Tibial artery (tissue), 4 donors: ENCODE measurements around the gene DPF3.

Source experiments
- DNase-seq, 2 donors: peaks; one replicate each; pipeline ENCODE4 v3.0.0-alpha.2; 2019
- H3K27ac ChIP-seq, 2 donors: fragments of 200-600 bp; sonication (generic) in 1 of 2; 1 replicate in 1 of 2; 2 replicates in 1 of 2; pipeline ENCODE4 v1.5.1; 2018 to 2019; ENCODE audit warnings: mild to moderate bottlenecking in 1 of 2
- H3K27me3 ChIP-seq, 2 donors: fragments of 200-600 bp; sonication (generic) in 1 of 2; one replicate each; pipeline versions ENCODE4 v1.5.1 to v1.6.0; 2016 to 2019
- H3K36me3 ChIP-seq, 3 donors: fragments of 200-600 bp; sonication (generic) in 2 of 3; one replicate each; pipeline ENCODE4 v1.5.1; 2016 to 2019; ENCODE audit warnings: mild to moderate bottlenecking in 2 of 3
- H3K4me1 ChIP-seq, 4 donors: fragments of 200-600 bp; sonication (generic) in 2 of 4; 1 replicate in 3 of 4; 2 replicates in 1 of 4; pipeline ENCODE4 v1.5.1; 2016 to 2019
- H3K4me3 ChIP-seq, 2 donors: fragments of 200-600 bp; sonication (generic) in 1 of 2; 1 replicate in 1 of 2; 2 replicates in 1 of 2; pipeline ENCODE4 v1.5.1; 2018 to 2019; ENCODE audit warnings: mild to moderate bottlenecking in 2 of 2
- H3K9me3 ChIP-seq, 3 donors: fragments of 200-600 bp; sonication (generic) in 1 of 3; one replicate each; pipeline ENCODE4 v1.5.1; 2016 to 2019
- intact Hi-C: fragments of 100-400 bp; cut with DNase I; formaldehyde crosslinking; loops from one replicate; pipeline ENCODE4 v1.15.0; 2023; ENCODE audit warnings: low total_unique reads
- TF ChIP-seq, protein P1 (sequence below), 2 experiments: fragments of 200-600 bp in 1 of 2; fragments of 450-650 bp in 1 of 2; IDR thresholded peaks; one replicate each; pipeline ENCODE4 v1.5.1; 2017 to 2019; ENCODE audit warnings: antibody characterized with exemption in 2 of 2, mild to moderate bottlenecking in 1 of 2, moderate library complexity in 1 of 2

DPF3 gene

DNA sequence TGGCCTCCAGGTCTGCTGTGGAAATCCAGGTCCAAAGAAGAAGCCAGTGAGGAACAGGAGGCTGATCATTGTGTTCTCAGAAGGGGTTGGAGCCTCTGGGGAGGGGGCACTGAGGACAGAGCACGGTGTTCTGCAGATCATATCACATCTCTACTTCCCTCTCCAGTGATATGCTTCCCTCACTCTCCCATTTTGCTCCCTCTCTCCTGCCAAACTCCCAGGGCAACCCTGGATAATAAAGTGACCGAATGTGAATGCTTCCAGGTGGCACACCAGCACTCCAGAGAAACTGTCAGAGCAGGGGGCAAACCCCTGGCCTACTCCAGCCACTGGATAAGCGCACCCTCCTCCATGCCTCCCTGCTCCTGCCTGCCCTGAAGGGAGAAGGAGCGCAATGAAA, 57.8 kb downstream of the DPF3 start:
- no peak overlapping the region for H3K4me3 ChIP-seq
- peaks cover 0 to 5% (median 3%) of the 10 kb centered on the region in 4 donors for H3K4me1 ChIP-seq
- intact Hi-C loops, result no loop called here
- TF ChIP-seq, protein P1, sequence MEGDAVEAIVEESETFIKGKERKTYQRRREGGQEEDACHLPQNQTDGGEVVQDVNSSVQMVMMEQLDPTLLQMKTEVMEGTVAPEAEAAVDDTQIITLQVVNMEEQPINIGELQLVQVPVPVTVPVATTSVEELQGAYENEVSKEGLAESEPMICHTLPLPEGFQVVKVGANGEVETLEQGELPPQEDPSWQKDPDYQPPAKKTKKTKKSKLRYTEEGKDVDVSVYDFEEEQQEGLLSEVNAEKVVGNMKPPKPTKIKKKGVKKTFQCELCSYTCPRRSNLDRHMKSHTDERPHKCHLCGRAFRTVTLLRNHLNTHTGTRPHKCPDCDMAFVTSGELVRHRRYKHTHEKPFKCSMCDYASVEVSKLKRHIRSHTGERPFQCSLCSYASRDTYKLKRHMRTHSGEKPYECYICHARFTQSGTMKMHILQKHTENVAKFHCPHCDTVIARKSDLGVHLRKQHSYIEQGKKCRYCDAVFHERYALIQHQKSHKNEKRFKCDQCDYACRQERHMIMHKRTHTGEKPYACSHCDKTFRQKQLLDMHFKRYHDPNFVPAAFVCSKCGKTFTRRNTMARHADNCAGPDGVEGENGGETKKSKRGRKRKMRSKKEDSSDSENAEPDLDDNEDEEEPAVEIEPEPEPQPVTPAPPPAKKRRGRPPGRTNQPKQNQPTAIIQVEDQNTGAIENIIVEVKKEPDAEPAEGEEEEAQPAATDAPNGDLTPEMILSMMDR (IDR thresholded peaks at IDR 0.05), result no peak
- H3K36me3 ChIP-seq, result no peaks in the 10 kb centered on the region
- H3K9me3 ChIP-seq, result no peaks in the 10 kb centered on the region
- DNase-seq, result no peak
- H3K27me3 ChIP-seq, result no peaks in the 10 kb centered on the region
- H3K27ac ChIP-seq, result no peak overlapping the region

DNA sequence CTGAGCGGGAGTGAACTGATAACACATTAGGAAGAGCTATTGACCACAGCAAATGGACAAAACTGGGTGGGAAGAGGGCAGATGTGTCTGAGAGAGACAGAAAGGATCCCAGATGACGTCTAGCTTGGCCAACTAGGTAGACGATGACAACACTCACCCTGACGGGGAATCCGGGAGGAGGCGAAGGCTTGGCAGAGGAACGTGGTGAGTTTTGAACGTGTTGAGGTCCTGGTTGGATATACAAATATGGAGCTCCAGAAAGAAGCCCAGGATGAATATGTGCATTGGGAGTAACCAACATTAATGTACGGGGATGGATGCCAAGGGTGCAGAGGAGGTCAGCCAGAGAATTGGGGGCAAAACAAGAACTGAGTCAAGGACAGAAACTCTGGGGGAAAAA, 60.7 kb downstream of the DPF3 start:
- intact Hi-C loops, result no loop called here
- H3K27me3 ChIP-seq, result no peaks in the 10 kb centered on the region
- H3K36me3 ChIP-seq, result no peaks in the 10 kb centered on the region
- TF ChIP-seq, protein P1 (IDR thresholded peaks at IDR 0.05), result no peak
- no peak for DNase-seq
- no peak overlapping the region for H3K27ac ChIP-seq
- no peak overlapping the region for H3K4me3 ChIP-seq
- peaks cover 0 to 17% (median 6%) of the 10 kb centered on the region in 4 donors for H3K4me1 ChIP-seq
- H3K9me3 ChIP-seq, result no peaks in the 10 kb centered on the region

DNA sequence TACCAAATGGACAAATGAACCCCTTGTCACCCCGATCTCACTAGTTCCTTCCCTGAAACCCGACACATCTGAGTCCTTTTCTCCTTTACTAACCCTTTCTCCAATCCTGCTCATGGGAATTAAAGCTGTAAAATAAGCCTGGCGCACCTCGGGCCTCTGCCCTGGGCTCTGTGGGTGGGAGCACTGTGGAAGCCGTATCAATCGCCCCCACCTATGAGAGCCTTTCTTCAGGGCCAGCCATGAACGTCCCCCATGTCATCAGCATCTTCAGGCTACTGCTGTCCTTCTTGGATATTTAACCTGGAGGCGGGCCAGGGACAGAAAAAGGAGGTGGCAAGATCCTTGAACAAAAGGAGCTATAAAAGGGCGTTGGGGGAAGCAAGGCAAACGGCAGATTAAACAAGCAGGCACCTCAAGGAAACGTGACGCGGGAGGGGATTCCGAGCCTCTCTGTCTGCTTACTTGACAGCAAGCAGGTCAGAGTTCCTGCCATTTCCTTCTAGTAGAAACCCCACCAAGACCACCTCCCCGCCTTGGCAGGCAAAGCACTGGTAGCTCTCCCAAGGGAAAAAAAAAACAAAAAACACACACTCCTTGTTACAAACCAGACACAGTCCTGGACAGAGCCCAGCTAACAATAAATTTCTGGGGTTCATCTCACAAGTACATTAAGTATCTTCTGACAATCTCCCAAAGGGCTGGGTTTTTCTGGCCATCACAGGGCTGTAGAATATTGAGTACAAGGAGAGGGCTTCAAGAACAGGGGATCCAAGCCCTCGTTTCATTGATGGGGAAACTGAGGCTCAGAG, 62.9 kb downstream of the DPF3 start:
- no peak for DNase-seq
- H3K4me3 ChIP-seq, result no peak overlapping the region
- H3K27ac ChIP-seq, result peak overlapping the region in 1 of 2 donors; percentile 28
- no peaks in the 10 kb centered on the region for H3K9me3 ChIP-seq
- TF ChIP-seq, protein P1 (IDR thresholded peaks at IDR 0.05), result no peak
- no peaks in the 10 kb centered on the region for H3K36me3 ChIP-seq
- H3K27me3 ChIP-seq, result no peaks in the 10 kb centered on the region
- H3K4me1 ChIP-seq, result peaks cover 0 to 17% (median 6%) of the 10 kb centered on the region in 4 donors
- intact Hi-C loops, result no loop called here

DNA sequence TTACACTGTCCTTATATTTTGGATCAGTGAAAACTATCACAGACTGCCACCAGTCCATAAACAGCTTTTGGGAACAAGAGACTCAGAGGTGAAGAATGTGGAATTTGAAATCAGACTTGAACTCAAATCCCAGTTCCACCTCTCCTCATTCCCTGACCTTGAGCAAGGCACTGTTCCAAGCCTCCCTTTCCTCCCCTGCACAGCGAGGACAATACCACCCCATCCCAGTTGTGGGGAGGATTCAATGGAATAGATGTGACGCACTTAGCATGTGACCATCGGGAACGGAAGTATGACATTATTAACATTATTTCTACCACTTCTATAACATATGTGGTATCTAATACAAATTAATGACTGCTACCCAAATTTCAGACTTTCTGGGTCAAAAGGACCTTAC, 63.5 kb downstream of the DPF3 start:
- intact Hi-C loops, result no loop called here
- no peaks in the 10 kb centered on the region for H3K9me3 ChIP-seq
- no peak overlapping the region for H3K27ac ChIP-seq
- H3K36me3 ChIP-seq, result no peaks in the 10 kb centered on the region
- DNase-seq, result no peak
- TF ChIP-seq, protein P1 (IDR thresholded peaks at IDR 0.05), result no peak
- no peaks in the 10 kb centered on the region for H3K27me3 ChIP-seq
- no peak overlapping the region for H3K4me3 ChIP-seq
- peaks cover 0 to 17% (median 6%) of the 10 kb centered on the region in 4 donors for H3K4me1 ChIP-seq

DNA sequence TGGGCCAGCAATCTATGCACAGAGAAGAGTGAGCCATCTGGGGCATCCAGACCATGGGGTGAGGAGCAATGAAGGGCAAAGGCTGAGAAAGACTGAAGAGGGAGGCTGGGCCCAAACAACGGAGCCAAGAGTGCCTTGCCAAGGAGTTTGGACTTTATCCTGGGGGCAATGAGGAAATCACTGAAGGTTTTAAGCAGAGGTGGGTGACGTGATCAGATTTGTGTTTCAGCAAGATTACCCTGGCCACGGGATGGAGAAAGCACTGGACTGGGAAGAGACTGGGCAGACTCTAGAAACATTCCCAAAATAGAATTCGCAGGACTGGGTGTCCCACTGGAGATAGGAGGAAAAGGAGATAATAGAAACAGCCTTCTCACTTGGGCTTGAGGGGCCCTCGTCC, 65.3 kb downstream of the DPF3 start:
- TF ChIP-seq, protein P1 (IDR thresholded peaks at IDR 0.05), result no peak
- H3K27me3 ChIP-seq, result no peaks in the 10 kb centered on the region
- no peaks in the 10 kb centered on the region for H3K9me3 ChIP-seq
- H3K27ac ChIP-seq, result no peak overlapping the region
- peaks cover 0 to 17% (median 6%) of the 10 kb centered on the region in 4 donors for H3K4me1 ChIP-seq
- intact Hi-C loops, result no loop called here
- no peak for DNase-seq
- H3K4me3 ChIP-seq, result no peak overlapping the region
- no peaks in the 10 kb centered on the region for H3K36me3 ChIP-seq
